ENCODE data around the gene ZNF439. TPM values are rescaled to one million over a fixed set of nuclear protein-coding genes. Genes with fewer than 3 reads are reported as not detected.
A peak's percentile ranks its signal among the peaks of the same experiment; 100 is the strongest.
"Not testable (repeated sequence)": the region's sequence is repeated elsewhere in the genome, so short reads cannot be mapped to it uniquely, and the experiment has no call there.

Gene ZNF439
- total and polyA plus RNA-seq, 11 donors, result 1.8 to 6.1 (median 4.6) TPM

DNA sequence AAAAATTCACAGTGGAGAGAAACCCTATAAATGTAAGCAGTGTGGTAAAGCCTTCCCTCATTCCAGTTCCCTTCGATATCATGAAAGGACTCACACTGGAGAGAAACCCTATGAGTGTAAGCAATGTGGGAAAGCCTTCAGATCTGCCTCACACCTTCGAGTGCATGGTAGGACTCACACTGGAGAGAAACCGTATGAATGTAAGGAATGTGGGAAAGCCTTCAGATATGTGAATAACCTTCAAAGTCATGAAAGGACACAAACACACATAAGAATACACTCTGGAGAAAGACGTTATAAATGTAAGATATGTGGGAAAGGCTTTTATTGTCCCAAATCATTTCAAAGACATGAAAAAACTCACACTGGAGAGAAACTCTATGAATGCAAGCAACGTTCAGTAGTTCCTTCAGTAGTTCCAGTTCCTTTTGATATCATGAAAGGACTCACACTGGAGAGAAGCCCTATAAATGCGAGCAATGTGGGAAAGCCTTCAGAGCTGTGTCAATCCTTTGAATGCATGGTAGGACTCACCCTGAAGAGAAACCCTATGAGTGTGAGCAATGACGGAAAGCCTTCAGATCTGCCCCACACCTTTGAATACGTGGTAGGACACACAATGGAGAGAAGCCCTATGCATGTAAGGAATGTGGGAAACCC is 16.1 kb upstream of the ZNF439 start:
- DNase-seq (no peak), ATAC-seq (no peak)
- H3K36me3 ChIP-seq, result peaks cover 14 to 62% (median 34%) of the 10 kb centered on the region in 9 donors
- 96 to 99% (median 97%) methylated on average over 8 of the region's 8 CpGs for WGBS, 4 donors
- H3K4me1 ChIP-seq, result peaks cover 0 to 6% (median 0%) of the 10 kb centered on the region in 12 donors
- no peak overlapping the region for H3K27ac ChIP-seq
- TF ChIP-seq POLR2A (IDR thresholded peaks at IDR 0.05) (no peak), CTCF (IDR thresholded peaks at IDR 0.05) (no peak)
- intact Hi-C loops (cut with DNase I), result no loop called here
- no peaks in the 10 kb centered on the region for H3K27me3 ChIP-seq
- peaks cover 0 to 77% (median 32%) of the 10 kb centered on the region in 12 donors for H3K9me3 ChIP-seq
- no peak overlapping the region for H3K4me3 ChIP-seq

DNA sequence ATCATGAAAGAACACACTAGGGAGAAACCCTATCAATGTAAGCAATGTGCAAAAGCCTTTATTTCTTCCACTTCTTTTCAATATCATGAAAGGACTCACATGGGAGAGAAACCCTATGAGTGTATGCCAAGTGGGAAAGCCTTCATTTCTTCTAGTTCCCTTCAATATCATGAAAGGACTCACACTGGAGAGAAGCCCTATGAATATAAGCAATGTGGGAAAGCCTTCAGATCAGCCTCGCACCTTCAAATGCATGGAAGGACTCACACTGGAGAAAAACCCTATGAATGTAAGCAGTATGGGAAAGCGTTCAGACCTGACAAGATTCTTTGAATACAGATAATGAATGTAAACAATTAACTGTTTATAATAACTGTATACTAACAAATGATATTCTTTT is 15.0 kb upstream of the ZNF439 start:
- Histone ChIP-seq H3K4me1 (no peaks in the 10 kb centered on the region), H3K27me3 (no peaks in the 10 kb centered on the region), H3K36me3 (peaks cover 14 to 59% (median 34%) of the 10 kb centered on the region in 9 donors), H3K9me3 (peaks cover 0 to 66% (median 31%) of the 10 kb centered on the region in 12 donors), H3K27ac (no peak overlapping the region), H3K4me3 (no peak overlapping the region)
- intact Hi-C loops (cut with DNase I), result no loop called here
- WGBS, 4 donors, result 96 to 98% (median 98%) methylated on average over 2 of the region's 2 CpGs
- no peak for DNase-seq
- no peak for ATAC-seq
- no peak for TF ChIP-seq POLR2A (IDR thresholded peaks at IDR 0.05)
- TF ChIP-seq CTCF (IDR thresholded peaks at IDR 0.05), result no peak

- H3K27ac ChIP-seq; intact Hi-C loops (cut with DNase I); DNase-seq; H3K4me3 ChIP-seq; H3K4me1 ChIP-seq; H3K27me3 ChIP-seq: not testable (repeated sequence)
- H3K36me3 ChIP-seq, result peaks cover 14 to 41% (median 28%) of the 10 kb centered on the region in 9 donors
- WGBS, 4 donors, result 26 to 53% (median 42%) methylated on average over 2 of the region's 2 CpGs
- H3K9me3 ChIP-seq, result peaks cover 0 to 52% (median 31%) of the 10 kb centered on the region in 12 donors
- peak in 2 of 4 donors; percentile 28 to 39 for ATAC-seq
Measured at GRCh38 chr19:11835626-11836066, 12.9 kb upstream of the ZNF439 start.

DNA sequence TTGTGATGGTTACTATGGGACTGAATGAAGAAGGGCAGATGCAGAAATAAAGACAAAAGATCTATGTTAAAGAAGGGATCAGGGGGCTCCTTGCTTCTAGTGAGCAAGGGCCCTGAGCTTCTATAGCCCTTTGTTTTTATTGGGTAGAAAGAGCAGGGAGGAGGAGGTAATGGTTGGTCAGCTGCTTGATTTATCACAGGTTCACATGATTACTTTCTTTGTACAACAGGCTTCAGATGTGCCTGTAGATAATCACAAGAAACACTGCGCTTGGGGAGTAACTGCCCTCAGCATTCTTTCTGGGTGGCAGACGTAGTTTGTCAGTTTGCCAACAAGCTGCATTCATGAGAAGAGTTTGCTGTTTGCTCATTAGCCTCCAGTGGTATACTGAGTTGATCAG is 4.8 kb upstream of the ZNF439 start:
- Histone ChIP-seq H3K4me1 (peaks cover 0 to 7% (median 3%) of the 10 kb centered on the region in 12 donors), H3K4me3 (no peak overlapping the region), H3K9me3 (no peaks in the 10 kb centered on the region), H3K36me3 (no peaks in the 10 kb centered on the region), H3K27ac (no peak overlapping the region), H3K27me3 (no peaks in the 10 kb centered on the region)
- WGBS, 4 donors, result 65 to 78% (median 72%) methylated on average over 2 of the region's 2 CpGs
- DNase-seq (no peak), ATAC-seq (no peak)
- TF ChIP-seq CTCF (IDR thresholded peaks at IDR 0.05) (no peak), POLR2A (IDR thresholded peaks at IDR 0.05) (no peak)
- intact Hi-C loops (cut with DNase I), result no loop called here

DNA sequence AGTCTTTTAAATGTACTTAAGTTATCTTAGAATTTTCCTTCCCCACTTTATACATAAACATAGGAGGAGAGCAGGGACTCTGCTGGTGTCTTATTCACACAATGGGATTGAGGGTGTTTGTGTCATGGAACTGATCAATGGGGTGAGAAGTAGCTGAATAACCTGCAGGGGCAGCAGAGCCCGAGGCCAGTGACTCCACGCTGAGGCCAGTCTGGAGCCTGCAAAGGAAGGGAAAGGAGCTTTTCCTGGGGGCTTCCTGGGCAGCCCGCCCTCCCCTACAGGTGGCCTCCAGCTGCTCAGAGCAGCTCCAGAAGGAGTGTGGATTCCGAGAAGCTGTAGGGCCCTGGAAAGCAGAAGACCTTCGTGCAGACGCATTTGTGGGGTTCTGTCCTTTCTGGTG is 911 bp upstream of the ZNF439 start:
- H3K36me3 ChIP-seq; H3K9me3 ChIP-seq; DNase-seq; H3K27ac ChIP-seq; H3K4me3 ChIP-seq; ATAC-seq; intact Hi-C loops (cut with DNase I); H3K27me3 ChIP-seq: not testable (repeated sequence)
- WGBS, 4 donors, result 55 to 69% (median 55%) methylated on average over 6 of the region's 6 CpGs
- peaks cover 0 to 20% (median 11%) of the 10 kb centered on the region in 12 donors for H3K4me1 ChIP-seq
